ENCODE data around the gene TESPA1.

Gene TESPA1

DNA sequence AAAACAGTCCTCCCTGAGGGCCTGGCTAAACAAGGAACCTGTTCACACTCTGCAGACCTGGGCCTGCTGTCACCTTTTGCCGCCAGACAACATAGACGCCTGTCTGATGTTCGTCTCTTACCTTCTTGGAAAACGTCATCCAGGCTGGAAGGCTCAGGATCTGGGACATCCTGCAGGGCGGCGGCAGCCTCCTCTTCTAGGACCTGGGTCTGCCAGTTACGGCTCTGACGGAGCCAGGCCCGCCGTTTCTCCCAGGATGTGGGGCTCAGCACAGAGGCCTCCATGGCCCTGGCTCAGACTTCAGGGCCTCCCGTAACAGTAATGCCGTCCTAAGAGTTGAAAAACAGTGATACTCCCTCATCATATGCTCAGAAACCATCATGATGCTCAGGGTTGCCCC is 10.3 kb downstream of the TESPA1 start:
- no peak for TF ChIP-seq ZNF274 (IDR thresholded peaks at IDR 0.05; ENCODE audit: low read depth, low read length)
- no peak overlapping the region for H3K4me3 ChIP-seq (ENCODE audit: low read length)

DNA sequence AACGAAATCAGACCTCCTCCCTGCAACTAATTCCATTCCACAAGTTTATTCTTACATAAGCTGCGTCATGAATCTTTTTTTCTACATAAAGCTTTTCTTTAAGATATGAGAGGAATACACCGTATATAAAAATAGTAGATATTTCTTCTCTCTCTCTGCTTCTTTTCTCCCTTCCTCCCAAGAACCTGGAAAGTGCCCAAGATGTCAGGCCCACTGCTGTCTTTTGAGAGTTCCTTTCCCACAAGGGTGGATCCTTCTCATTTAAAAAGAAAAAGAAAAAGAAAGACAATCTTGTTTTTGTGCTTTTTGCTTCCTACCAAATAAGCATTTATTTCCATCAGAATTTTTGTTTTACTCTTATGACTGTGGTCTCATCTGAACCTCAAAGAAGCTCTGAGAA is 11.0 kb downstream of the TESPA1 start:
- H3K4me3 ChIP-seq (ENCODE audit: low read length): no peak overlapping the region
- no peak for TF ChIP-seq ZNF274 (IDR thresholded peaks at IDR 0.05; ENCODE audit: low read depth, low read length)

DNA sequence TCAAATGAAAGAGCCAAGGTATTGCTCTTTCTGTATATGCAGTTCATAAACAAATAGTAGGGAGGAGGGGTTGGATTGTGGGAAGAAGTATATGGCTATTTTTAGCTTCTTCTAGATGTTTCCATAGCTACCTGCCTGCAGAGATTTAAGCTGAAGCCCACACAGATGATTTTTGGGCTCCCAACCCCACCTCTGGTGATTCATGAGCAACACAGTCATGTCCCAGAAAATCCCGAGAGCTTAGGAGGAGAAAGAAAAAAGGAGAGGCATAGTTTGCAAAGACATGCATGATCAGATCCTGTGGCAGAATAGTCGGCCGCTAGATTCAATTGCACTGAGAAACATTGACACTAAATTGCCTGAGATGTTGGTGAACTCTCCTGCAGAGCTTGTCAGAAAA is 13.8 kb downstream of the TESPA1 start:
- H3K4me3 ChIP-seq (ENCODE audit: low read length): no peak overlapping the region
- no peak for TF ChIP-seq ZNF274 (IDR thresholded peaks at IDR 0.05; ENCODE audit: low read depth, low read length)

DNA sequence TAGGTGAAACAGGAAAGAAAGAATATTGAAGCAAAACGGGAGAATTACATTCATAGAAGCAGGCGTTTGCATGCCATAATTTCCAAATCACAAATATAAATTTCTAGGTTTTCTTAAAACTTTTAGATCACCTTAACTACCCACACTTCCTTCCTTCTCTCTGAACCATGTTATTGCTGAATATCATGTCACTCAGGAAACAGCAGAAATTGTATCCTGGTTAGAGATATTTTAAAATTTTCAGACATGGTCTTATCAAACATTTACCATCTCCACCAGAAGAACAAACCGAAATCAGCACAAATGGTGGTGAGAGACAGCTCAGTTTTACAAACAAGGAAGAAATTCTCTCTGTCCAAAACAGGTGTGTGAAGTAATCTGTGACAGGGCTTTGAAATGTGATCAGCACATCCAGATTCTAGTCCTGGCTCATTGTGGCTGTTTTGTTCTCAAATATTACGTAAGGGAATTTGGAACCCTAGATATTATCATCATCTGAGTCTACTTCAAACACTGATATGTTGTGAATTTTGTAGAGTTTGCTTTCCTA is 16.3 kb downstream of the TESPA1 start:
- TF ChIP-seq ZNF274 (IDR thresholded peaks at IDR 0.05; ENCODE audit: low read depth, low read length): no peak
- H3K4me3 ChIP-seq (ENCODE audit: low read length): no peak overlapping the region

DNA sequence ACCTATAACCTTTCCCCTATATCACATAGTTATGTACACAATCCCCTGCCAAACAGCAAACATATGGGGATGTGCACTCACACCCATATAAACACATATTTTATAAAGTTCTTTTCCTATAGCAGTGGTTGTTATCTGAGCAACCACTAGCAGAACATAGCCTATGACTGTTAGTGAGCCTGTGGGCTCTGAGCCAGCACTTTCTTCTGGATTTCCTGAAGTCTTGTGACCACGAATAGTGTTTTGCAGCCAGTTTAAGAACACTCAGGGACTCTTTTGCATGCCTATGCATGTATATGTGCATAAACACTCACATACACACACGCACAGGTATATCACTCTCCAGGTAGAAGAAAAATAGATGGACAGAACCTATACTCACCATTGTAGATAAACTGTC is 17.1 kb downstream of the TESPA1 start:
- no peak for TF ChIP-seq ZNF274 (IDR thresholded peaks at IDR 0.05; ENCODE audit: low read depth, low read length)
- no peak overlapping the region for H3K4me3 ChIP-seq (ENCODE audit: low read length)

DNA sequence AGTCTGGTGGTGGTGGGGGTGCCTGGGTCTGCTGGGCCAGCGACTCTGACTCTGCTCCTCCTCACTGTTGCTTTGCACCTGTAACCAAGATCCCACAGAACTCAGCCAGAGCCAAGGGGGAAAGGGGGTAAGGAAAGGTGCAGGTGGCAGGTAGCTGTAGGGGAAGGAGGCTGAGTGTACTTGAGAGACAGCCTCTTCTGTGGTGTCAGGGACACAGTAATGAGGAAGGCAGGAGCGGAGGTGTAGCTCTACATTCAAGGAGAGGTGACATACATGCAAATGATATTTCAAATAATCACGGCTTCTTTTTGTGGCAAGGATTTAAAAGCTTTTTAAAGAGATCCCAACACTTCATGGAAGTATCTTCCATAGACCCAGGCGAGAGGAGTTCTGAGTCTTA is 23.4 kb downstream of the TESPA1 start:
- TF ChIP-seq ZNF274 (IDR thresholded peaks at IDR 0.05; ENCODE audit: low read depth, low read length): no peak

DNA sequence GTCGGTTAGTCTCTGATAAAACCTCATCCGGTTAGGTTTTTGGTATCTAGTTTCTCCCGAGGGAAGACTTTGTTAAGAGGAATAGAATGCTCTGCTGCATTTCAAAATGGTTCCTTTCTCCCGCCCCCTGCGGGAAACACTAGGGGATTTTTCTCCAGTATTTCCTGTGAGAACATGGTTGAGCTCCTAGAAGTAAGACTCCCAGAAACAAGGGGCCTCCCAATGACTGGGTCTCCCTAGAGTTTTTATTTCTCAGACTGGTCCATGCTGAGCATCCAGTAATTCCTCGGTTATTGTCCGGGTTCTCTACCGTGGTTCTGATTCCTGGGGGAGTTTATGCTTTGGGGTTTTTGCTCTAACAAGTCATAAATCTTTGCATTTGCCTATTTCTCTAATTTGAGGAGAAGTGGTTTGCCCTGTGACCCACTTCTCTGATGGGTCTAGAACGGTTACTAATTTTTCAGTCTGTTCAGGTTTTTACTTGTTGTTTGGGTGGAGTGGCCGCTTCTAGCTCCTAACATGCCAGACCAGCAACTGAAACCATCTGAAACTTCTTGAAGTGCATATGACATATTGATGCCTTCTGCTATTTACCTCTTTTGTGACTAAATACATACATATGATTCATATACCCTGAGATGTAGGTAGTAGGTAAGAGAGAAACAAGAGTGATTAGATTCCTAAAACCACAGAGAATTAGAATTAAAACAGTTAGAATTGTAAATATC is 25.1 kb downstream of the TESPA1 start:
- TF ChIP-seq ZNF274 (IDR thresholded peaks at IDR 0.05; ENCODE audit: low read depth, low read length): no peak
- no peak overlapping the region for H3K4me3 ChIP-seq (ENCODE audit: low read length)

More for the DNA sequence above, 23.4 kb downstream of the TESPA1 start:
- H3K4me3 ChIP-seq (ENCODE audit: low read length): no peak overlapping the region

DNA sequence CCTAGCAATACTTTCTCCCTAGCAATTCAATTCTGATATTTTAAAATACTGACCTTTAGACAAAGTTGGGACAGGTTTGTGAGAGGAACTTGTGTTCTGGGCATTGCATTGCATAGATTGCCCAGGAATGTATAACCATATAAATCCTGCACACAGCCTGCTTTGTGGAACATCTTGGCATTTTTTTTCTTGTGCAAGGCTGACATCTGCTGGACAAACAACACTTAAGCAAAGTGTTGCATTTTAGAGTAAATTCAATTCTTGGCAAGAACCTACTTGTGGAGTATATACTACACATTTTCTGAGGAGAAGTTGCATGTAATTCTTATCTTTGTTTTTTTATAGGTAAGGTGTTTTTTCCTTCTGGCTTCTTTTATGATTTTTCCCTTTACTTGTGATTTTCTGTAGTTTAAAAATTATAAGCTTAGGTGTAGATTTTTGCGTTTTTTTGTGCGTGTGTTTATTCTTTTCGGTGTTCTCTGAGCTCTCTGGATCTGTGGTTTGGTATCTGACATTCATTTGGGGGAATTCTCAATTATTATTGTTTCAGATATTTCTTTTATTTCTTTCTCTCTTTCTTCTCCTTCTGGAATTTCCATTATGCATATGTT is 26.4 kb downstream of the TESPA1 start:
- TF ChIP-seq ZNF274 (IDR thresholded peaks at IDR 0.05; ENCODE audit: low read depth, low read length): no peak
- no peak overlapping the region for H3K4me3 ChIP-seq (ENCODE audit: low read length)

DNA sequence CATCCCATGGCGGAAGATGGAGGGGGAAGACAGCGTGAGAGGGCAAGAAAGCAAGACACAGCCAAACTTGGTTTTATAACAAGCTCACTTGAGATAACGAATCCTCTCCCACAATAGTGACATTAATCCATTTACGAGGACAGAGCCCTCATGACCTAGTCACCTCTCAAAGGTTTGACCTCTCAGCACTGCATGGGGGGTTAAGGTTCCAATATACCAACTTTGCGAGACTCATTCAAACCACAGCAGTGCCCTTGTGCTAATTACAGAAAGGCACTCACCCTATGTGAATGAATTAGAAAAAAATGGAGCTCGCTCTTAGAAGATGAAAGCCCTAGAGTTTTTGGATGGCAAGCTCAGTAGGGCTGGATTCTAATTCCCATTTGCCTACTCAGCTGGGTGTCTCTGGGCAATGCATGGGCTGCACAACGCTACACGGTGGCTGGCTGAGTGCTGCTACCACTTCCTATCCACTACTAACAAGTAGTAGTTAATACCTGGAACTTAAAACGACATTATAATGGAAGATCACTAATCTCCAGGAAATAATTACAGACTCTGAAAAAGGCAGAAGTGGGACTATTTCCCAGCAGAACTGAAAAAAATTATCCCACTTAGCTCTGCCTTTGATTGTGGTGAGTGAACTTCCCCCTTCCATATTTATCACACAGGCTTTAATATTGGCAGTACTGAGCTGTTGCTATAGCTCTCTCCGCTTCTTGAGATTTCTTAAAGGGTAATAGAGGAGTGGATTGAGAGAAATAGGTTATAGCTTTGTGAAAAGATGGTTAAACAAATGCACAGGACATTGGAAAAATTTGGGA is 27.5 kb downstream of the TESPA1 start:
- no peak overlapping the region for H3K4me3 ChIP-seq (ENCODE audit: low read length)
- TF ChIP-seq ZNF274 (IDR thresholded peaks at IDR 0.05; ENCODE audit: low read depth, low read length): no peak

DNA sequence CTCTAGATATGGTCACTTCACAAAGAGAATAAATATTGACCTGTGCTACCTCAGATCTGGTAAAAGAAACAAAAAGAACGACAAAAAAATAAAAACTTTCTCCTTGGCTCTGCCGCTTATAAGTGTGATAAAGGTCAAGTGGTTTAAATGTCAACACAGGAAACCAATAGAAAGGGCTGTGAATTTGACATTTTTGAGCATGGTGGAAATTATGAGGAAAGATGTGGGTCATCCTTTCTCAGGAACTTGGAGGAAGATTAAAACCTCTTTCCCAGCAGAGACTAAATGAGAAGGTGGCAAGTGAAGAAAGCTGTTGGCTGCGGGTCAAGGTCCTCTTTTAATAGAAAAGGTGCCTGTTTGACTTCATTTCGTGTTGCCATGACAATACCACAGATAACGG is 28.2 kb downstream of the TESPA1 start:
- no peak for TF ChIP-seq ZNF274 (IDR thresholded peaks at IDR 0.05; ENCODE audit: low read depth, low read length)
- H3K4me3 ChIP-seq (ENCODE audit: low read length): no peak overlapping the region

DNA sequence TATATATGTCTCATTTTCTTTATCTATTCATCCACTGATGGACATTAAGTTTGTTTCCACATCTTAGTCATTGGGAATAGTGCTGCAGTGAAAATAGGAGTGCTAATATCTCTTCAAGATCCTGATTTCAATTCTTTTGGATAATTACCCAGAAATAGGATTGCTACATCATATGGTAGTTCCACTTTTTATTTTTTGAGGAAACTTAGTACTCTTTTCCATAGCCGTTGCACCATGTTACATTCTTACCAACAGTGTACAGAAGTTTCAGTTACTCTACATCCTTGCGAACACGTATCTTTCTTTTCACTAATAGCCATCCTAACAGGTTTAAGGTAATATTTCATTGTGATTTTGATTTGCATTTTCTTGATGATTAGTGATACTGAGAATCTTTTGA is 29.8 kb downstream of the TESPA1 start:
- TF ChIP-seq ZNF274 (IDR thresholded peaks at IDR 0.05; ENCODE audit: low read depth, low read length): no peak
- no peak overlapping the region for H3K4me3 ChIP-seq (ENCODE audit: low read length)

DNA sequence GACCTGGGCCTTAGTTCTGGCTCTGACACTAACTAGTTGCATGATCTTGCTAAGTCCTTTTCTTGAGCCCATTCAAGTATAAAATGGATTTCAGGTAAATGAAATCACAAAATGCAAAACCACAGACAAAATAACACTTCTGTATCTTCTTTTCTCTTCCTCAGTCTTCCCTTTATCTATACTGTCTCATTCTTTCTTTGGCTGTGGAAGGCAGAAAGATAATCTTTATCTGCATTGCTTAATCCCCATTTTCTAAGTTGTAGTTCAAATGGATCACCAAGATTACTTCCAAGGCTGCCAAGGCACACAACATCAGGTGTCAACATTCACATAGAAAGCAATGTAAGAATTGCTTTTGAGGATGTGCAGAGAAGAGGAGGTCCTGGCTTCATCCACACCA is 30.3 kb downstream of the TESPA1 start:
- no peak for TF ChIP-seq ZNF274 (IDR thresholded peaks at IDR 0.05; ENCODE audit: low read depth, low read length)
- no peak overlapping the region for H3K4me3 ChIP-seq (ENCODE audit: low read length)

DNA sequence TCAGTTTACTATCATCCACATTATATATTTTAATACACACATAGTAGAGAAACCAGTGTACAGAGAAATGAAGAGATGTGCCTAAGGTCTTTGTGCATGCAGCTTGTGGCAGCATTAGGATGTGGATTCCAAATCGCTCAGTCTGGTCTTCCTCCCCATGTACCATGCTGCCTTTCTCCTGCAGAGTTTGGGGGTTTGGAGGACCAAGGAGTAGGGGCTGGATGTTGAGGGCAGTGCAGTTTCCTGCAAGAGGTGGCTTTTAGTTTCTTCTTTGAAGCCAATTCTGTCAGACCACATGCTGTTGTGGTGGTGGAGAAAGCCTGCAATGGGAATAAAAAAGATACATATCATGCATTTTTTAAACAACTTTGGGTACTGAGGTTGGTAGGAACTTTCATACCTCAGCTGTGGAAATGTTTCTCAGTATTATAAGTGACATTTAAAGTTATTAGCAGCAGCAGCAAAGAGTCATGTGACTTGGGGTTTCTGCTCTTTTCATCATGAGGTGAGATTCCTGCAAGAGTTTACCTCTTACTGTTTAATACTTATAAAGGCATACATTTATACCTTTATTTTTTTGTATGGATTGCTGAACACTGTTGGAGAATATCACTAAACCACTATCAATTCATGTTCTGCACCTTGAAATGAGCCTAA is 34.4 kb downstream of the TESPA1 start:
- TF ChIP-seq ZNF274 (IDR thresholded peaks at IDR 0.05; ENCODE audit: low read depth, low read length): no peak
- H3K4me3 ChIP-seq (ENCODE audit: low read length): no peak overlapping the region

DNA sequence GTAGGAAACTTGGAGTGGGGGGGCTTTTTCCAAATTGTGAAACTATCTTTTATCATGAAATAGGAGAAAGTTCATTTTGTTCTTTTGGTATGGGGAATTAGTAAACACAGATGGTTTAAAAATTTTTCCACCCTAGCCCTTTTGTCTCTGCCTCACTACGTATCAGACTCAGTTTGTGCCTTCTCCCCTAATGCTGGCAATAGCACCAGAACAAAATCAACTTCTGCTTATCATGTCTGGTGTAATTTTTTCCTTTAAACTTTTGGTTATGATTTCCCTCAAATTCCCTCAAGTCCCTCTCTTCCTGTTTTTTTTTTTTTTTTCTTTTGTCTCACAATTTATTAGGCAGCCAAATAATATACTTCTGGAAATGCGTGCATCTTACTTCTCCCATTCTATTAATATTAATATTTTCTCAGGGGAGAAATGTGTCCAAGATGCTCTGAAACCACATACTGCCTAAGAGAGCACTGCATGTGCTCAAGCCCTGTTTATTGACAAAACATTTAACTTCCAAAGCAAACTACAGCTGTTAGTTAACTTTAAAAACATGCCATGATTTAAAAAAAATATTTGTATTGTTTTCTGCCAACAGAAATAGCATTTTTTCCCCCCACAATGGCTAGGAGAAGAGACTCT is 35.4 kb downstream of the TESPA1 start:
- H3K4me3 ChIP-seq (ENCODE audit: low read length): no peak overlapping the region
- no peak for TF ChIP-seq ZNF274 (IDR thresholded peaks at IDR 0.05; ENCODE audit: low read depth, low read length)

Measured in GM08714 (cell line).